Suprapubic skin (tissue), 3 donors: Measurements from ENCODE around the gene PHLDB3.

Experiments
- CTCF ChIP-seq, 2 donors: fragments of 200-600 bp in 1 of 2; fragments of 450-650 bp in 1 of 2; sonication (generic) in 1 of 2; IDR thresholded peaks; one replicate each; pipeline ENCODE4 v1.5.1; 2016 to 2019; ENCODE audit warnings: antibody characterized with exemption in 2 of 2, mild to moderate bottlenecking in 1 of 2, moderate library complexity in 1 of 2
- EP300 ChIP-seq: sonication (generic); formaldehyde crosslinking; IDR thresholded peaks from one replicate; pipeline ENCODE4 v1.6.1; 2017; ENCODE audit warnings: antibody characterized with exemption
- POLR2A ChIP-seq, 2 donors: fragments of 450-650 bp; IDR thresholded peaks; one replicate each; pipeline ENCODE4 v1.6.1; 2017; ENCODE audit warnings: antibody characterized with exemption in 2 of 2, mild to moderate bottlenecking in 2 of 2, moderate library complexity in 2 of 2

GRCh38 chr19:43479961-43480561 lies 24.5 kb downstream of the PHLDB3 start:
- no peak for TF ChIP-seq CTCF (IDR thresholded peaks at IDR 0.05)
- no peak for TF ChIP-seq POLR2A (IDR thresholded peaks at IDR 0.05)
- no peak for TF ChIP-seq EP300
